GM23338 (cell line): ENCODE data around the gene AHI1.

Experiments
- CREB1 ChIP-seq: fragments of 250-450 bp; sonication (Bioruptor Pico); IDR thresholded peaks from 2 replicates; pipeline ENCODE4 v1.5.0; 2020; ENCODE audit warnings: low read depth, mild to moderate bottlenecking, moderate library complexity
- CTCF ChIP-seq, 2 experiments: fragments of 200-600 bp in 1 of 2; sonication (generic) in 1 of 2; conservative IDR thresholded peaks; 2 replicates each; pipeline versions ENCODE4 v1.5.1 to v1.6.1; 2016 to 2017; ENCODE audit warnings: antibody characterized with exemption in 2 of 2, low read depth in 2 of 2, mild to moderate bottlenecking in 2 of 2, moderate library complexity in 1 of 2
- EZH2 ChIP-seq: fragments of 200-600 bp; sonication (generic); IDR thresholded peaks from one replicate; pipeline ENCODE4 v1.8.0; 2017; ENCODE audit warnings: antibody characterized with exemption, mild to moderate bottlenecking, low read depth; ENCODE audit not compliant: unreplicated experiment
- EZH2phosphoT487 ChIP-seq: fragments of 200-600 bp; sonication (generic); IDR thresholded peaks from one replicate; pipeline ENCODE4 v1.8.1; 2018; ENCODE audit warnings: antibody characterized with exemption; ENCODE audit not compliant: unreplicated experiment
- POLR2AphosphoS5 ChIP-seq: IDR thresholded peaks from 2 replicates; pipeline ENCODE4 v1.6.1; 2016; ENCODE audit warnings: antibody characterized with exemption, low read depth
- REST ChIP-seq: IDR thresholded peaks from one replicate; pipeline ENCODE4 v1.6.1; 2018; ENCODE audit warnings: antibody characterized with exemption; ENCODE audit not compliant: unreplicated experiment
- STAT1 ChIP-seq: IDR thresholded peaks from one replicate; pipeline ENCODE4 v1.6.1; 2016; ENCODE audit warnings: antibody characterized with exemption; ENCODE audit not compliant: unreplicated experiment
- ZNF331 ChIP-seq: fragments of 250-450 bp; sonication (Bioruptor Pico); IDR thresholded peaks from 2 replicates; pipeline ENCODE4 v1.5.0; 2020; ENCODE audit warnings: low read depth, mild to moderate bottlenecking, moderate library complexity

GRCh38 chr6:135306740-135307420 is 190.7 kb downstream of the AHI1 start:
- TF ChIP-seq CTCF (conservative IDR thresholded peaks at IDR 0.05; ENCODE audit: low read depth in 2 of 2) (no peak), EZH2phosphoT487 (no peak), CREB1 (CRISPR knock-in tag) (no peak), POLR2AphosphoS5 (no peak), ZNF331 (CRISPR knock-in tag) (no peak), REST (no peak), EZH2 (no peak), STAT1 (no peak)
